ENCODE results near the gene PRAMEF1. TPM values are rescaled to one million over a fixed set of nuclear protein-coding genes. Genes with fewer than 3 reads are reported as not detected.

PRAMEF1 gene
- total RNA-seq, 2 experiments from 2014 or later, result not detected

DNA sequence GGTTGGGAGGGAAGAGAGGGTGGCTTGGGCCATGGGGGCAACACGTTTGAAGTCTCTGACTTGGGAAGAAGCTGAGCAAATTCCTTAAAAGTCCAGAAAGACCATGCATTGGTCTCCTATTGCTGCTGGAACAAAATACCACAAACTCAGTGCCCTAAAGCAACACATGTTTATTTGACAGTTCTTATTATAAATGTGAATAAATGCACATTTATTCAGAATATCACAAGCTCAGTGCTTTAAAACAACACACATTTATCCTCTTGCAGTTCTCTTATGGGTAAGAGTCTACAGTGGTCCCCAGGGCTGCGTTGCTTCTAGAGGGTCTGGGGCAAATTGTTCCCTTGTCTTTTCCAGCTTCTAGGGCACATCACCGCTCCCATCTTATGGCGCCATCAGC lies 27.7 kb upstream of the PRAMEF1 start:
- H3K4me1 ChIP-seq (ENCODE audit: insufficient read depth, low read length, poor library complexity, severe bottlenecking), result no peaks in the 10 kb centered on the region
- intact Hi-C loops (cut with micrococcal nuclease; ENCODE audit: unreplicated experiment), result no loop called here

DNA sequence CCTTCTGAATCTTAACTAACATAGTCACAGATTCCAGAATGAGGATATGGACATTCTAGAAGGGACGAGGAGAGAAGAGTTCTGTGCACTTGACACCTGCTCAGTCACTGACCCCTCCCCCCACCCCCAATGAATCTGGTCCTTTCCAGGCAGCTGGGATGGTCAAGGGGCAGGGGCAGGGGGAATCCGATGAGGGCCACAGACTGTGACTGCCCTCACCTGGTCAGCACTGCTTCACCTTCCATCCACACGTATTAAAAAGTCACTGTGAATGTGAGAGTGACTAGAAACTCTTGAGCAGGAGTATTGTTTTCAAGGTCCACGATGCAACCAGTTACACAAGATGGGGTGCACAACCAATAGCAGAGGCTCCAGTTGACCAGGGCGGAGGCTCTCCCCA lies 27.2 kb upstream of the PRAMEF1 start:
- intact Hi-C loops (cut with micrococcal nuclease; ENCODE audit: unreplicated experiment), result no loop called here
- no peak for DNase-seq (ENCODE audit: low spot score)
- POLR2A ChIA-PET, result no interaction called here
- H3K4me1 ChIP-seq (ENCODE audit: insufficient read depth, low read length, poor library complexity, severe bottlenecking), result no peaks in the 10 kb centered on the region
- CTCF ChIA-PET (ENCODE audit: unreplicated experiment), result no interaction called here
- no peak overlapping the region for H3K4me2 ChIP-seq (ENCODE audit: low read length)
- H3K9me3 ChIP-seq (ENCODE audit: low read length), result no peaks in the 10 kb centered on the region
- H3K9me2 ChIP-seq (ENCODE audit: insufficient read depth, low read length), result no peaks in the 10 kb centered on the region
- H3K4me3 ChIP-seq (ENCODE audit: low read depth, low read length, poor library complexity, severe bottlenecking), result no peak overlapping the region
- H3K79me2 ChIP-seq (ENCODE audit: insufficient read depth, low read depth, low read length), result no peaks in the 10 kb centered on the region
- H2AFZ ChIP-seq (ENCODE audit: low read length), result no peak overlapping the region
- no peaks in the 10 kb centered on the region for H3K36me3 ChIP-seq (ENCODE audit: insufficient read depth, low read length)
- H3K27ac ChIP-seq (ENCODE audit: low read depth, low read length, poor library complexity, severe bottlenecking), result no peak overlapping the region
- no peaks in the 10 kb centered on the region for H4K20me1 ChIP-seq (ENCODE audit: insufficient read depth, low read length)
- TF ChIP-seq, protein P1, sequence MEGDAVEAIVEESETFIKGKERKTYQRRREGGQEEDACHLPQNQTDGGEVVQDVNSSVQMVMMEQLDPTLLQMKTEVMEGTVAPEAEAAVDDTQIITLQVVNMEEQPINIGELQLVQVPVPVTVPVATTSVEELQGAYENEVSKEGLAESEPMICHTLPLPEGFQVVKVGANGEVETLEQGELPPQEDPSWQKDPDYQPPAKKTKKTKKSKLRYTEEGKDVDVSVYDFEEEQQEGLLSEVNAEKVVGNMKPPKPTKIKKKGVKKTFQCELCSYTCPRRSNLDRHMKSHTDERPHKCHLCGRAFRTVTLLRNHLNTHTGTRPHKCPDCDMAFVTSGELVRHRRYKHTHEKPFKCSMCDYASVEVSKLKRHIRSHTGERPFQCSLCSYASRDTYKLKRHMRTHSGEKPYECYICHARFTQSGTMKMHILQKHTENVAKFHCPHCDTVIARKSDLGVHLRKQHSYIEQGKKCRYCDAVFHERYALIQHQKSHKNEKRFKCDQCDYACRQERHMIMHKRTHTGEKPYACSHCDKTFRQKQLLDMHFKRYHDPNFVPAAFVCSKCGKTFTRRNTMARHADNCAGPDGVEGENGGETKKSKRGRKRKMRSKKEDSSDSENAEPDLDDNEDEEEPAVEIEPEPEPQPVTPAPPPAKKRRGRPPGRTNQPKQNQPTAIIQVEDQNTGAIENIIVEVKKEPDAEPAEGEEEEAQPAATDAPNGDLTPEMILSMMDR (conservative IDR thresholded peaks at IDR 0.05; ENCODE audit: low read length), result no peak
- TF ChIP-seq EZH2phosphoT487 (IDR thresholded peaks at IDR 0.05; ENCODE audit: borderline replicate concordance, low read depth, low read length), result no peak
- BruUV-seq (replicated peaks), result no TSS peak

More for the DNA sequence above, 27.7 kb upstream of the PRAMEF1 start:
- Histone ChIP-seq H4K20me1 (ENCODE audit: insufficient read depth, low read length) (no peaks in the 10 kb centered on the region), H3K4me2 (ENCODE audit: low read length) (no peak overlapping the region), H3K36me3 (ENCODE audit: insufficient read depth, low read length) (no peaks in the 10 kb centered on the region), H3K9me3 (ENCODE audit: low read length) (no peaks in the 10 kb centered on the region), H3K27ac (ENCODE audit: low read depth, low read length, poor library complexity, severe bottlenecking) (no peak overlapping the region), H3K9me2 (ENCODE audit: insufficient read depth, low read length) (no peaks in the 10 kb centered on the region), H3K4me3 (ENCODE audit: low read depth, low read length, poor library complexity, severe bottlenecking) (no peak overlapping the region), H2AFZ (ENCODE audit: low read length) (no peak overlapping the region), H3K79me2 (ENCODE audit: insufficient read depth, low read depth, low read length) (no peaks in the 10 kb centered on the region)
- TF ChIP-seq, protein P1 (conservative IDR thresholded peaks at IDR 0.05; ENCODE audit: low read length), result no peak
- no peak for TF ChIP-seq EZH2phosphoT487 (IDR thresholded peaks at IDR 0.05; ENCODE audit: borderline replicate concordance, low read depth, low read length)
- no peak for DNase-seq (ENCODE audit: low spot score)
- no TSS peak for BruUV-seq (replicated peaks)
- ChIA-PET CTCF (ENCODE audit: unreplicated experiment) (no interaction called here), POLR2A (no interaction called here)

DNA sequence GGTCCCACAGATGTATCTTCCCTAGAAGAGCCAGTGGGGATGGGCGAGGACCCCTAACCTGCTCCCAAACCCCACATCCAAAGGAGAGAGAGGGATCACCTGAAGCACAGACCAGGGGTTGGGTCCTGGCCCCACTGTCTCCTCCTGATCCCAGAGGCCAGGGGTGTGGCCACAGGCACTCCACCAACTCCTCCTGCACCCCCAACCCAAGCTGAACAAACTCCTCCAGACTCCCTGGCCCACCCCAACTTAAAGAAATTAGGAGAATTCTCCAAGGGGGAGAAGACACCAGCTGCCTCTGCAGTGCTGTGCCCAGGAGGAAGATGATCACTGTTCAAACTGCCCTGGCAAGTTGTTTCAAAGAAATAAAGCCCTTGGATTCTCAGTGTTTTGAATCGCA lies 22.2 kb upstream of the PRAMEF1 start:
- Histone ChIP-seq H3K4me1 (ENCODE audit: insufficient read depth, low read length, poor library complexity, severe bottlenecking) (no peaks in the 10 kb centered on the region), H3K9me3 (ENCODE audit: low read length) (no peaks in the 10 kb centered on the region), H4K20me1 (ENCODE audit: insufficient read depth, low read length) (no peaks in the 10 kb centered on the region), H3K9me2 (ENCODE audit: insufficient read depth, low read length) (no peaks in the 10 kb centered on the region), H2AFZ (ENCODE audit: low read length) (no peak overlapping the region), H3K4me3 (ENCODE audit: low read depth, low read length, poor library complexity, severe bottlenecking) (no peak overlapping the region), H3K4me2 (ENCODE audit: low read length) (no peak overlapping the region), H3K79me2 (ENCODE audit: insufficient read depth, low read depth, low read length) (no peaks in the 10 kb centered on the region), H3K36me3 (ENCODE audit: insufficient read depth, low read length) (no peaks in the 10 kb centered on the region), H3K27ac (ENCODE audit: low read depth, low read length, poor library complexity, severe bottlenecking) (no peak overlapping the region)
- no TSS peak for BruUV-seq (replicated peaks)
- intact Hi-C loops (cut with micrococcal nuclease; ENCODE audit: unreplicated experiment), result no loop called here
- CTCF ChIA-PET (ENCODE audit: unreplicated experiment), result no interaction called here
- POLR2A ChIA-PET, result no interaction called here
- TF ChIP-seq, protein P1 (conservative IDR thresholded peaks at IDR 0.05; ENCODE audit: low read length), result no peak
- no peak for TF ChIP-seq EZH2phosphoT487 (IDR thresholded peaks at IDR 0.05; ENCODE audit: borderline replicate concordance, low read depth, low read length)
- no peak for DNase-seq (ENCODE audit: low spot score)

Measured in OCI-LY7 (cell line).